ENCODE results near the gene HTR4. TPM values are rescaled to one million over a fixed set of nuclear protein-coding genes. Genes with fewer than 3 reads are reported as not detected.

The HTR4 gene
- total and polyA plus RNA-seq, 2 donors (not counting 1 experiment from before 2014, with no cell fraction given) = not detected

DNA sequence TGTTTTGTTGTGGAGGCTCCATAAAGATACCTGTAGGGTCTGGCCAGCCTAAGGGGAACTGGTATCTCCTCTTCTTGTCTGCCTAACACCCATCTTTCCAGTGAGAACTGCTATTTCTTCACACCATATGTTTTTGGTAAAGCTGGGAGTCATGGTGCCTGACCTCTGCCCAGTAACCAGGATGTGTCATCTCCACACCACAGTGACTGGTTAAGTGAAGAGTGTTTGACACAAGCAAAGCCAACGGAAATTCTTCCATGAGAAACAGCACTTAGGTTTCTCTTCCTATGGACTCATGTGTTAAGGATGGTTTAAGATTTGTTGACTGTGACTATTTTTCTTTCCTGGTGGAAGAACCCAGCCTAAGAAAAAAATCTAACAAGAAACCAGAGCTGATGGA is 111.5 kb downstream of the HTR4 start:
- H3K79me2 ChIP-seq (ENCODE audit: control insufficient read depth, insufficient read depth, low read length) = no peaks in the 10 kb centered on the region
- no peaks in the 10 kb centered on the region for H4K20me1 ChIP-seq (ENCODE audit: control insufficient read depth, extremely low read depth, insufficient read depth, low read length)
- no peak overlapping the region for H2AFZ ChIP-seq (ENCODE audit: low read length)
- no peaks in the 10 kb centered on the region for H3K36me3 ChIP-seq (ENCODE audit: control insufficient read depth, insufficient read depth, low read length)
- no peak overlapping the region for H3K4me3 ChIP-seq (replicated peaks in 1 of 4; ENCODE audit: control extremely low read depth in 1 of 4, insufficient read depth in 1 of 4, low read depth in 3 of 4, low read length in 4 of 4)
- H3K4me2 ChIP-seq (ENCODE audit: extremely low read depth, insufficient read depth, low read length) = no peak overlapping the region
- no peaks in the 10 kb centered on the region for H3K9me3 ChIP-seq (ENCODE audit: control insufficient read depth, insufficient read depth, low read depth, low read length)
- peak; percentile 3 to 13 for DNase-seq (ENCODE audit: low read depth in 2 of 2)
- no peak overlapping the region for H3K27ac ChIP-seq (ENCODE audit: insufficient read depth, low read length)
- H3K27me3 ChIP-seq (ENCODE audit: control insufficient read depth, insufficient read depth, low read length) = no peaks in the 10 kb centered on the region
- TF ChIP-seq CTCF (conservative IDR thresholded peaks at IDR 0.05 in 1 of 2, IDR thresholded peaks at IDR 0.05 in 1 of 2; ENCODE audit: low read depth in 1 of 2, low read length in 2 of 2) (no peak), EZH2 (IDR thresholded peaks at IDR 0.05; ENCODE audit: low read length, missing control alignments) (no peak)
- no peak overlapping the region for H3K9ac ChIP-seq (ENCODE audit: insufficient read depth, low read length)
- no peaks in the 10 kb centered on the region for H3K4me1 ChIP-seq (ENCODE audit: control insufficient read depth, extremely low read depth, insufficient read depth, low read length)

DNA sequence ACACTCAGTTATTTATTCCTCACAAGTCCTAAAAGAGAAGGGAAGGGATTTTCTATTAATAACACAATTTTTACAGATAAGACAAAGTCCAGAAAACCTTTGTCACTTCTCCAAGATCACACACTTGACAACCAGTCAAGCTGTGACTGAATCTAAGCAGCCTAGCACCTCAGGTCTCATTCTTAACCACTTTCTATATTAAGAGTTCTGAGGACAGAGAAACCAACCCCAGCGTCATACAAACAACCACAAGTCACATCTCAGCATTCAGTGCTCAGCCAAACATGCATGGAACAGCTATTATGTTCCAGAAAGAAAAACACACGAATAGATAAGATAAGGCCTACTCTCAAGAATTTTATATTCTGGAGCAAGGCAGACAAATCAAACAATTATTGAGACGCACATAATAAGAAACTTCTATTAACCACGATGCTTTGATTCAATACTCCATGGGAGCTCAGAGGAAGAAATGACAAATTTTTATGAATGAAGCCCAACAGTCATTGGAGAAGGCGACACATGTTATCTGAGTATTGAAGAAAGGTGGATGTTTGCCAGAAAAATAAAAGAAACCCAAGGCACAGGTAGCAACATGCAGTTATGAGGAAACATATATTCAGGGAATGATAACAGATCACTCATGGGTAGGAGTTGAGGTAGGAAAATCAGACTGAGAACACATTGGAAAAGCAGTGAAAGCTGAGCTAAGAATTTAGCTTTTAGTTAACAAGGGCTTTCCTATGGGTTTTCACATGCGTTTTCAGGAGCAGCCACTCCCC is 113.1 kb downstream of the HTR4 start:
- Histone ChIP-seq H3K4me1 (ENCODE audit: control insufficient read depth, extremely low read depth, insufficient read depth, low read length) (no peaks in the 10 kb centered on the region), H3K9ac (ENCODE audit: insufficient read depth, low read length) (no peak overlapping the region), H3K79me2 (ENCODE audit: control insufficient read depth, insufficient read depth, low read length) (no peaks in the 10 kb centered on the region), H3K4me2 (ENCODE audit: extremely low read depth, insufficient read depth, low read length) (no peak overlapping the region), H3K9me3 (ENCODE audit: control insufficient read depth, insufficient read depth, low read depth, low read length) (no peaks in the 10 kb centered on the region), H3K27me3 (ENCODE audit: control insufficient read depth, insufficient read depth, low read length) (no peaks in the 10 kb centered on the region), H3K27ac (ENCODE audit: insufficient read depth, low read length) (no peak overlapping the region), H3K4me3 (replicated peaks in 1 of 4; ENCODE audit: control extremely low read depth in 1 of 4, insufficient read depth in 1 of 4, low read depth in 3 of 4, low read length in 4 of 4) (no peak overlapping the region), H2AFZ (ENCODE audit: low read length) (no peak overlapping the region), H4K20me1 (ENCODE audit: control insufficient read depth, extremely low read depth, insufficient read depth, low read length) (no peaks in the 10 kb centered on the region), H3K36me3 (ENCODE audit: control insufficient read depth, insufficient read depth, low read length) (no peaks in the 10 kb centered on the region)
- DNase-seq (ENCODE audit: low read depth in 2 of 2) = no peak
- TF ChIP-seq EZH2 (IDR thresholded peaks at IDR 0.05; ENCODE audit: low read length, missing control alignments) (no peak), CTCF (conservative IDR thresholded peaks at IDR 0.05 in 1 of 2, IDR thresholded peaks at IDR 0.05 in 1 of 2; ENCODE audit: low read depth in 1 of 2, low read length in 2 of 2) (no peak)

DNA sequence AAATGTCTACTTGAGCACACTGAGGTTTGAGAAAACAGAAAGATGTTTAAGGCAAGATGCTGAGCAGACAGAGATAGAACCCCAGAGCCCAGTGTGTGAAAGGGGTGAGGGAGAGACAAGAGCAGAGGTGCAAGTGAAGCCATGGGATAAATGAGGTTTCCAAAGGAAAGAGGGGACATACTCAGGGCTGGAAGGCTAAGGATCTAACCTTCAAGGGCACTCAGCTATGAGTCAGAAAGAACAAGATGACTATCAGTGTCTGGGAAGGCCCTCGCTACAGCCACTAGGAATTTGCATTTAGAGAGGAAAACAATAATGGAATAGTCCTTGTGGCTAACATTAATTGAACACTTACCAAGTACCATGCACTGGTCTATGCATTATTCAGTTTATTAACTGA is 113.7 kb downstream of the HTR4 start:
- Histone ChIP-seq H3K4me2 (ENCODE audit: extremely low read depth, insufficient read depth, low read length) (no peak overlapping the region), H4K20me1 (ENCODE audit: control insufficient read depth, extremely low read depth, insufficient read depth, low read length) (no peaks in the 10 kb centered on the region), H3K27me3 (ENCODE audit: control insufficient read depth, insufficient read depth, low read length) (no peaks in the 10 kb centered on the region), H3K27ac (ENCODE audit: insufficient read depth, low read length) (no peak overlapping the region), H3K4me3 (replicated peaks in 1 of 4; ENCODE audit: control extremely low read depth in 1 of 4, insufficient read depth in 1 of 4, low read depth in 3 of 4, low read length in 4 of 4) (no peak overlapping the region), H3K79me2 (ENCODE audit: control insufficient read depth, insufficient read depth, low read length) (no peaks in the 10 kb centered on the region), H3K36me3 (ENCODE audit: control insufficient read depth, insufficient read depth, low read length) (no peaks in the 10 kb centered on the region), H3K9ac (ENCODE audit: insufficient read depth, low read length) (no peak overlapping the region), H3K9me3 (ENCODE audit: control insufficient read depth, insufficient read depth, low read depth, low read length) (no peaks in the 10 kb centered on the region), H2AFZ (ENCODE audit: low read length) (no peak overlapping the region), H3K4me1 (ENCODE audit: control insufficient read depth, extremely low read depth, insufficient read depth, low read length) (no peaks in the 10 kb centered on the region)
- DNase-seq (ENCODE audit: low read depth in 2 of 2) = no peak
- no peak for TF ChIP-seq CTCF (conservative IDR thresholded peaks at IDR 0.05 in 1 of 2, IDR thresholded peaks at IDR 0.05 in 1 of 2; ENCODE audit: low read depth in 1 of 2, low read length in 2 of 2)
- TF ChIP-seq EZH2 (IDR thresholded peaks at IDR 0.05; ENCODE audit: low read length, missing control alignments) = no peak
